Measurements from ENCODE around the gene HIBCH.
"Not testable (repeated sequence)": the region's sequence is repeated elsewhere in the genome, so short reads cannot be mapped to it uniquely, and the experiment has no call there.

The HIBCH gene, protein sequence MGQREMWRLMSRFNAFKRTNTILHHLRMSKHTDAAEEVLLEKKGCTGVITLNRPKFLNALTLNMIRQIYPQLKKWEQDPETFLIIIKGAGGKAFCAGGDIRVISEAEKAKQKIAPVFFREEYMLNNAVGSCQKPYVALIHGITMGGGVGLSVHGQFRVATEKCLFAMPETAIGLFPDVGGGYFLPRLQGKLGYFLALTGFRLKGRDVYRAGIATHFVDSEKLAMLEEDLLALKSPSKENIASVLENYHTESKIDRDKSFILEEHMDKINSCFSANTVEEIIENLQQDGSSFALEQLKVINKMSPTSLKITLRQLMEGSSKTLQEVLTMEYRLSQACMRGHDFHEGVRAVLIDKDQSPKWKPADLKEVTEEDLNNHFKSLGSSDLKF

DNA sequence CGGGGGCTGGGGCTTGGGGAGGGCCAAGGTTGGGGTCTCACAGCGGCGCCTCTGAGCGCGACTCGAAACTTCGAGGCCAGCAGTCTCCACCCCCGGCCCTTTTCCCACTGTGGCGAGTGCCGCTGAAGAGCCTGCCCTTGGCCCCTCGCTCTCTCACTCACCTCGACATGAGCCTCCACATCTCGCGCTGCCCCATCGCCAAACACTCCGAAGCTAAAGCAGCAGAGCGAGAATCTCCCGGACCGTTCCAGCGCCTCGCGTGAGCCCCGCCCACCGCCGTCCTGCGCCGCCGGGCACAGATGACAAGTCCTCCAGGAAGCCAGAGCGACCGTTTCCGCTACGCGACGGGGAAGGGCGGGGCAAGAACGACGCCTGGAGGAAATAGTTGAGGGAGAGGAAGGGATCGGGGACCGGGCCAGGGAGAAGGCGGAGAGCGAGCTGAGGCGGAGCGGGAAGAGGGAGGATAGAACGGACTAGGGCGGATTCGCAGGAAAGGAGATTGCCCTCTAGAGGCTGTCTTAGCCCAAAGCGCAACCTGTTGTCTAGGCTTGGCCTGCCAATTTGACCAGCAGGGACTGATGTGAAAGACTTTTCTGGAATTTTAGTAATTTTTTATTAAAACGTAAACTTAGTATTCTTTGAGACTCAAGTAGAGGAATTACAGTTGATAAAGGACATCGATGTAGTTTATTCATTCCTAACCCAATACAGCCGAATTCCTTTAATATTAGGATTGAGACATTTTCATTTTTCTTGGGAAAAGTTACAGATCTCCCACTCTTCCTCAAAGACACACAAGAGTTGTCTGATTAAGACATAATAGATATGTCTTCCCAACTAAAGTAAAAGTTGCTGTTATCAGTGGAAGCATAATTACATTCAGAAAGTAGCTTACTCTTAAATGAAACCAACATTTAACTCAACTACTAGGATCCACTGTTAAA lies at the start of gene HIBCH:
HIBCH (minus strand) TSS at position 272 of the 944 bp plus-strand sequence; CDS start at position 196, 76 bp downstream.
- DNase-seq (ENCODE audit: low read depth), result peak; percentile 97

DNA sequence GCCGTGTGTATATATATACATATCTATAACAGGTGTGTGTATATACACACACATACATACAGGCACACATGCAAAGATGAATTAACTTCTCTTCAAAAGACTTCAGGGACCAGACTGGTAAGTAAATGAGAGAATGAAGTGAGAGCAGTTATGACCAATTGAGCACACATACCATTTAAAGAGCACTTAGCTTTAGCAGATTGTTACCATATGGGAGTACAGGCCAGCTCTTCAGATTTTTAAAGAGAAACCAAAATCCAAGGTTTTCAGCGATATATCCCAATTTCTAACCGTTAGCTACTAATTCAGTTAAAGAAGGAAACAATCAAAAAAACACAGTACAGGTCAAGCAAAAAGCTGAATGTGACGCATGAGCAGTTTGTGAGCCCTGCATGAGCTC lies 47.5 kb upstream of the HIBCH start:
- no peak for DNase-seq (ENCODE audit: low read depth)

DNA sequence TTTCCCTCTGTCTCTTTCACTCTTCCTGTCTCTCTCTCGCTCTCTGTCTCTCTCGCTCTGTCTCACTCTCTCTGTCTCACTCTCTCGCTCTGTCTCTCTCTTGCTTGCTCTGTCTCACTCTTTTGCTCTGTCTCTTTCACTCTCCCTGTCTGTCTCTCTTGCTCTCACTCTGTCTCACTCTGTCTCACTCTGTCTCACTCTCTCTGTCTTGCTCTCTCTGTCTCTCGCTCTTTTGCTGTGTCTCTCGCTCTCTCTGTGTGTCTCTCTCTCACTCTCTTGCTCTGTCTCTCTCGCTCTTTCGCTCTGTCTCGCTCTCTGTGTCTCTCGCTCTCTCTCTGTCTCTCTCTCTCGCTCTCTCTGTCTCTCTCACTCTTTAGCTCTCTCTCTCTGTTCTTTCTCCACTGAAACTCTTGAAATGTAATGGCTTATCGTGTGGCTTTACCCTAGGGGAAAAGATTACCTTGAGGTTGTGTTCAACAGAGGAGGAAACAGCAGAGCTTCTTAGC lies 46.7 kb upstream of the HIBCH start:
- DNase-seq (ENCODE audit: low read depth), result no peak

DNA sequence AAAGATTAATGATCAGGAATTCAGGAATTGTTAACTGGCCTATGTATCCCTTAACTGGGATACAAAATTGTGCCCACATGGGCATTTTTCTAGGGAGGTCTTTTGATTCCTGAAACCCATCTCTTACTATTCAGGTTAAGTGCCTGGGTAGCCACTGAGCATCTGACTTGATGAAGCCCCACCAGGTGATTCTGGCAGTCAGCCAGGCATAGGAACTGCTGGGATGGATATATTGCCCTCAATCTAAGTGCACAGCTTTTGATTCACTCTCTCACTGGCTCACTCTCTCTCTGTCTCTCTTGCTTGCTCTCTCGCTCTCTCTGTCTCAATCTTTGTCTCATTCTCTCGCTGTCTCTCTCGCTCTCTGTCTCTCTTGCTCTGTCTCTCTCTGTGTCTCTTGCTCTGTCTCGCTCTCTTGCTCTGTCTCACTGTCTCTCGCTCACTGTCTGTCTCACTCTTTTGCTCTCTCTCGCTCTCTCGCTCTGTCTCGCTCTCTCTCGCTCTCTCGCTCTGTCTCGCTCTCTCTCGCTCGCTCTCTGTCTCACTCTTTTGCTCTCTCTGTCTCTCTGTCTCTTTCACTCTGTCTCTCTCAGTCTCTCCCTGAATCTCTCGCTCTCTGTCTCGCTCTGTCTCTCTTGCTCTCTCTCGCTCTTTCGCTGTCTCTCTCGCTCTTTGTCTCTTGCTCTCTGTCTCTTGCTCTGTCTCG lies 46.0 kb upstream of the HIBCH start:
- DNase-seq (ENCODE audit: low read depth), result no peak

DNA sequence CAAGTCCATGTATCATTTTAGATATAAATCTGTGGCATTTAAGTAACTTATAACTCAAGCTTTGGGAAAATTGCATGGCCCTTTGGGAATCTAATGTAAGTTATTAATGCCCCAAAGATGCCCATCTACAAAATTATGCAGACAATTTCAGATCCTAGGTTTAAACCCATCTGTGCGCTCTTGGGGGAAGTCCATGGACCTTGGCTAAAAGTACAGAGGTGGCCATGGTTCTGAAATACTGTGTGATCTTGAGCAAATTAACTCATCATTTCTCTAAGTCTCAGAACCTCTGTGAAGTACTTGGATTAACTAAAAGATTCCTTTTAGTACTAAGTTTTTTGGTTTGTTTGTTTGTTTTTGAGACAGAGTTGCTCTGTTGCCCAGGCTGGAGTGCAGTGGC lies 43.3 kb upstream of the HIBCH start:
- no peak for DNase-seq (ENCODE audit: low read depth)

DNA sequence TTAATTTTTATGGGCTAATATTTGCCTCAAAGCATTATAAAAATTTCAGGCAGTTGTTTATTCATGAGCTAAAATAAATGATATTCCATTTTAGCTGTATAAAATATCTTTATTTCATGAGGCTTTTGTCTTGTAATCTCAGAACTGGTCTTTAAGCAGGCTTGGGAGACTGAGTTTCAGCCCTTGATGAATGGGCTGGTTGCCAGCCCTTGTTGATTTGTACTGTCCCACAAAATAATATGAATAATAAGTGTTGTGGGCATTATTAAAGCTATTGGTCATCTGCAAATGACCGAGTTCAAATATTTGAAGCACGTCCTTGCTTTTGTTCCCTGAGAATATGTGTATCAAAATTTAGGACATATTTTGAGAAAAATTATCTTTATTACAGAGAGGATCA lies 41.9 kb upstream of the HIBCH start:
- DNase-seq (ENCODE audit: low read depth), result no peak

DNA sequence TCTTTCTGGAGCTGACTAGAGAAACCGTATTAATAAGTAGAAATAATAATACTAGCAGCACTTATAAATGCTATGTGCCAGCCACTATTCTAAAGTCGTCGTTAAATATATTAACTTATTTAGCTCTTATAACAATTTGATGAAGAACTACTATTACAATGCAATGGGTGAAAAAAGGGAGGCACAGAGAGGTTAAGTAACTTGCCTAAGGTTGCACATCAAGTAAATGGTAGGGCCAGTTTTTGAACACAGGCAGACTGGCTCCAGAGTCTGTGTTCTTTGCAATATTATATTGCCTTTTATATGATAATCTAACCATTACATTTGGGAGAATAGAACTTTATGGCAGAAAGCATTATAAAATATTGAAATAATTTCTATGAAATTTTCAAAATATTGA lies 41.3 kb upstream of the HIBCH start:
- DNase-seq (ENCODE audit: low read depth), result no peak

DNA sequence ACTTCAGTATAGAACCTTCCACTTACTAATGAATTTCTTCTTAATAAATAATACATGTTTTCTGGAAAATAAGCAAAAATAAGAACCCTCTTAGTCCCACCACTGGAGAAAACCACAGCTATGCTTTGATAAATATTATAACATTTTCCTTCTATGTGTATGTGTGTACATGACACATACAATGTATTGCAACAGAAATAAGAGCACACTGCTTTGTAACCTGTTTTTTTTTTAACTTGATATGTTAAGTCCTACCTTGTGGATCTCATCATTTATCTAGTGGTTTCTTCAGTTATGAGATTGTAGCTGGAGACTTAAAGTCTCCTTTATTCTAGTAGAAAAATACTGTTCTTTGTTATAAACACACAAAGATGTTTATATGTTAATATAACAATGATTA lies 40.9 kb upstream of the HIBCH start:
- DNase-seq (ENCODE audit: low read depth), result no peak

DNA sequence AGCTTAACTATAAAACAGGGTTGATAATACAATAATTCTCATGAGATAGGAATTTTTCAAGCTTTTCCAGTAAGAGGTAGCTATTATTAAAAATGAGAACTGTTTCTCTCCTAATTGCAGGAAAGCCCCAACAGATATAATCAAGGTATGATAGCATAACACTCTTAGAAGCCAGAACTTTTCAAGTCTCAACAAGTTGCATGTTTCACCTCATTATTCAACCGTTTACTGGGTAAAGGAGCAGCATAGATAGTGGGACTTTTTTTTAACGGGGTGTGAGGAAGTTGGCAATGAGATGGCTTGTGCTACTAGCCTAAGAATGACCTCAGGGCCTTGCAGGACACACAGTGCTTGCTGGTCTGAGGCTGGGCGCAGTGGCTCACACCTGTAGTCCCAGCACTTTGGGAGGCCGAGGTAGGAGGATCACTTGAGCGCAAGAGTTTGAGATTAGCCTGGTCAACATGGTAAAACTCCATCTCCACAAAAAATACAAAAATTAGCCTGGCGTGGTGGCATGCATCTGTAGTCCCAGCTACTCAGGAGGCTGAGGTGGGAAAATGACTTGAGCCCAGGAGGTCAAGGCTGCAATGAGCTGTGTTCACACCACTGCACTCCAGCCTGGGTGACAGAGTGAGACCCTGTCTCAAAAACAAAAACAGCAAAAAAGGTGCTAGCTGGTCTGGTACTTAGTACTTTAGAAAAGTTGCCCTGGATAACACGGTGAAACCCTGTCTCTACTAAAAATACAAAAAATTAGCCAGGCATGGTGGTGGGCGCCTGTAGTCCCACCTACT lies 39.2 kb upstream of the HIBCH start:
- not testable (repeated sequence) for DNase-seq (ENCODE audit: low read depth)

DNA sequence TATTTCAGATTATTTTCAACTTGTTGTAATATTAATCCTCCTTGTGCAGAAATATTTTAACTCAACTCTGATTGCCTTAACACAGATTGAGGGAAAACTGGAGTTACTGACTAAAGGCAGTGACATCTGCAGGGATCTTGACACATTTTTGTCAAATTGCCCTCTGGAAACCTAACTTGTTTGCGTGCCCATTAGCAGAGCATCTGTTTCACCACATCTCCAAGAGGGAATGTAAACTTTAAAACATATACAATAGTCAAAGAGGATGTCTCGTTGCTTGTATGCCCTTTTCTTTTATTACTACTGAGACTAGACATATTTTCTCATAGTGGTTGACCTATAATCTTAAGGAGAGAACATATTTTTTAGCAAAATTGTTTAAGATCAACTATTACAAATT lies 38.0 kb upstream of the HIBCH start:
- DNase-seq (ENCODE audit: low read depth), result no peak

DNA sequence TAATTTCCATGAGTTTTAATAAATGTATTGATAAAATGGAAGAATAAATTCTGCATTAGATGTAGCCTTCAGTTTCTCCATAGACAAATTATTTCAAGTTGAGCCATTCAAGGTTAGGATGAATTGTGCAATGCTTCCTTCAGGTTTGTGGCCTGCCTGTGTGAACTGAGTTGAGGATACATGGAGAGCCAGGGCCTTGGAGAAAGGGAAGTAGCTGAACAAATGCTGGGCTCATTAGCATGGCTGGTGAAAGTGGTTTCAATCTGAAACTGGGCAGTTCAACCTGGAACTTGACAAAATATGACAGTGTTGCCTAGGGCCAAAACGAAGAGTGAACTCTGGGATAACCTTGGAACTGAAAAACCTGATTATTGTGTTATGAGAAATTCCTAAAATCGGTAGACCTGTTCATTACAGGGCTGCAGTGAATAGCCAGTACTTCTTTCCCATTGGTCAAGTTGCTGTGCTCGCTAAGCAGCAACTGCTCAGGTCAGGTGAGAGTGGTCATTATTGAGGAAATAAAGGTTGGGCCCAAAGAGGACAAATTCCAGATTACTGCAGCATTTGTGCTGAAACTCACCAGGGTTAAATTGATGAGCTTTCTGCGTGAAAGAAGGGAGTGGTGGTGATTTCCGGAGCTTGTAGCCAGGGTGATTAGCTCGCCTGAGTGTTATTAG lies 36.5 kb upstream of the HIBCH start:
- DNase-seq (ENCODE audit: low read depth), result no peak

DNA sequence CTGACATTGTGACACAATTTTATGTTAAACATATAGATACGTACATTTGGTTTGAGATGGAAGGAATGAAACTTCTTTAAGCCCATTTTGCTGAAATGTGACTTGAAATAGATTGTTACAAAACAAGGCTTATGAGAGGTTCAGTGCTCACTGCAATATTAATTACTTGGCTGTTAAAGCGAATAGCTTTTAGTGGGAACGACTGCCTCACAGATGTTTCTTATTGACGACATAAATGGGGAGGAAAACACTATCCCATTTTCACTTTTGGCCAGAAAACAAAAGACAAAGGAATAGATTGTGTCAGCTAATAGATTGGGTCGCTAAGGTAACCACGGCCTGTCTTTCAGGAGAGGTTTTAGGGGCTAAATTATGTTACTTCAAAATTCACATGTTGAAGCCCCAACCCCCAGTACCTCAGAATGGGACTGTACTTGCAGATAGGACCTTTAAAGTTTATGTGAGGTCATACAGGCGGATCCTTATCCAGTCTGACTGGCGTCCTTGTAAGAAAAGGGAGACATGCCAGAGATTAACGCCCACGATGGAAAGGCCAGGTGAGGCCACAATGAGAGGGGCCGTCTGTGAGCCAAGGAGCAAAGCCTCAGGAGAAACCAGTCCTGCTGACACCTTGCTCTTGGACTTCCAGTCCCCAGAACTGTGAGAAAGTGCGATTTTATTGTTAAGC lies 34.5 kb upstream of the HIBCH start:
- DNase-seq (ENCODE audit: low read depth), result no peak

DNA sequence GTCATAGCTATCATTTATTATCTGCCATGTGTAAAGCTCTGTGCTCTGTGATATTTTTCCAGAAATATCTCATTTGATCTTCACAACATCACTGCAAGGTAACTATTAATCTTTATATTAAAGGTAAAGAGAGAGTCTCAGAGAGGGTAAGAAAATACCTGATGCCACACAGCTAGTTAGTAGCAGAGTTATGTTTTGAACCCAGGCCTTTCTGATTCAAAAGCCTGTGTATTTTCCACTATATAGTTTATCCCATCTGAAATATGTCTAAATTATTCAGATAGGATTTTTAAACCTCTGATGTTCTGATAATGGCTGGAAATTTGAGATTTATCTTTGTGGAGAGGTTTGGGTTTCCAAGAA lies 33.9 kb upstream of the HIBCH start:
- DNase-seq (ENCODE audit: low read depth), result no peak

DNA sequence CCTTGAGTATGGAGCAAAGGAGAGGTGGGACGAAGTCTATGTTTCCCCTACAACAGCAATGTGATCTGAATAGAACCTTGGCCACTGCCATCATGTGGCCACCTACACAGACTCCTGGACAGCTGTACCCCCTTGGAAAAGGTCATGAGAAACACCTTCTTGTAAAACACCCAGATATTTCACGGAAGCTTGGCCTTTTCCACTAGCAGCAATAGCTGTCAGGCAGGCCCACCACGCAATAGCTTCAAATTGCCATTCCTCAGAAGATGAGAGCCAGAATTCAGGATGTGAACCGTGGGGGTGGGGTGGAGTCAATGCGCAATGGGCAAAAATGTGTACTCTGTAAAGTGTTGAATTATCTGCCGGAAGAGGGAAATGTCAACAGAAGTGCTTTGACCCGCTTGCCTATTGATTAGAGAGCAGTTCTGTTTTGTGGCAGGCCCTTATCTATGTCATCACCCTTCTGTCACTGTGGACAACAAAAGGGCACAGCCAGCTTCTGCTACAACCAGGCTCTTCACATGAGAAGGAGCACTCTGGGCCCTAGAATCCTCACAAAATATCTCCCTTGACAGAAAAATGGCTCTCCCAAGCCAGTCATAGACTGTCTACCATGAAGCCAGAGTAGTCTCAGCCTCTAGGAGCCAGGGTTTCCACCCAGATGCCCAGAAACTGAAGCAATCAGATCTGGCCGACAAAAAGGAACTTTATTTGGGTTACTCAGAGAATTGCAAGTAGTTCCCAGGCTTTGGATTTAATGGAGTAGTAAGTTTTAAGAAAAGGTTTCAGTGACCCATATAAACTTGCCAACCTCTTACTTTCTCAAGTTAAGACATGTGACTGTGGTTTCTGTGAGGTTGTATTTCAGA lies 33.3 kb upstream of the HIBCH start:
- no peak for DNase-seq (ENCODE audit: low read depth)

DNA sequence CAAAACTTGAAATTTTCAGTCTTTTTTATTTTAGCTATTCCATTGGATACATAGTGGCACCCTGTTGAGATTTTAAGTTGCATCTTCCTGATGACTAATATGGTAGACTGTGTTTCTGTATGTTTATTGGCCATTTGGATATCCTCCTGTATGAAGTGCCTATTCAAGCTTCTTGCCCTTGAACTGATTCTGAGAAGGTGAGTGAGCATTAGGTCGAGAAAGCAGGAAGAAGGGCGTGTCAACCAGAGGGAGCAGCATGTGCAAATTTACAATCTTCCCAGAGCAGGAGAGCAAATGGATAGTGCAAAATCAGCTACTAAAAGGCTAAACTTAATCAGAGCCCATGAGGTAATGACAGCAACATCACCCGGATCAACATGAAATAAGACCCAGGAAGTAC lies 32.3 kb upstream of the HIBCH start:
- no peak for DNase-seq (ENCODE audit: low read depth)

DNA sequence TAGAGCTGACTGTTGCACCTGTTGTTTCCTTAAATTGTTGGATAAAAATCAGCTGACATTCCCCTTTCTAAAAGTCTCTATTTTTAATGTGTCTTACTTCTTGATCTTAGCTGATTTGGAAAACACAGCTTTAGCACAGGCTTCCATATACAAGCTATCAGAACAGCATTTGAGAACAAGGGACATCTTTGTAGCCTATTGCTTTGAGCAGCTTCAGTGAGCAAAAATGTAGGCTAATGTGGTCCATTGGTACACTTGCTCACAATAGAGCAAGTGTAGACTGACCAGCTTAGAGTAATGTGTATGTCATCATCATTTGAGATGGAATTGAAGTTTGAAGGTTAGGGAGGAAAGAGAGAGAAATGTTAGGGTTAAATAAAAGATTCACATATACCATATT lies 30.7 kb upstream of the HIBCH start:
- no peak for DNase-seq (ENCODE audit: low read depth)

DNA sequence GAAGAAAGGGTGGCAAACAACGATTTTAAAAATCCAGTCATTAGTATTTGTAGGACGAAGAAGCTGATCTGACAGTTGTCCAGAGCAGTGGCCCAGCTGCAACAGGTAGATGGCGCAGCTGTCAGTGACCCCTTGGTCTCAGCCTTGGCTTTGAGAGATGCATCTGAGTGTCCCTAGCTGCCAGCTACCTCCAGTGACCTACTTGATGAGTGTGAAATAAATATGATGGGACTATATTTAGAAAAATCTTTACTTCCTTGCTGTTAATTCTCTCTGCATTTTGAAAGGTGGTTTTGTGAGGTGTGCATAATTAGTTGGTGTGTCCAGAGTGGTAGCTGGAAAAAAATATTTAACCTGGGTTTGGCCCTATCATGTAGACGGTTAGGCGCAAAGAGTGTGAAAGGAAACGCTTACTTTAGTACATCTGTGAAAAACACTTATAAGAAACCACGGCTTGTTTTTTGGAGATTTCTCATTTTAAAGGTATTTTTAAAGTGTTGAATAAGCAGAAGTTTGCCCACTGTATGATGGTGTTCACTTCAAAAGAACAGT lies 24.7 kb upstream of the HIBCH start:
- DNase-seq (ENCODE audit: low read depth), result peak; percentile 15

DNA sequence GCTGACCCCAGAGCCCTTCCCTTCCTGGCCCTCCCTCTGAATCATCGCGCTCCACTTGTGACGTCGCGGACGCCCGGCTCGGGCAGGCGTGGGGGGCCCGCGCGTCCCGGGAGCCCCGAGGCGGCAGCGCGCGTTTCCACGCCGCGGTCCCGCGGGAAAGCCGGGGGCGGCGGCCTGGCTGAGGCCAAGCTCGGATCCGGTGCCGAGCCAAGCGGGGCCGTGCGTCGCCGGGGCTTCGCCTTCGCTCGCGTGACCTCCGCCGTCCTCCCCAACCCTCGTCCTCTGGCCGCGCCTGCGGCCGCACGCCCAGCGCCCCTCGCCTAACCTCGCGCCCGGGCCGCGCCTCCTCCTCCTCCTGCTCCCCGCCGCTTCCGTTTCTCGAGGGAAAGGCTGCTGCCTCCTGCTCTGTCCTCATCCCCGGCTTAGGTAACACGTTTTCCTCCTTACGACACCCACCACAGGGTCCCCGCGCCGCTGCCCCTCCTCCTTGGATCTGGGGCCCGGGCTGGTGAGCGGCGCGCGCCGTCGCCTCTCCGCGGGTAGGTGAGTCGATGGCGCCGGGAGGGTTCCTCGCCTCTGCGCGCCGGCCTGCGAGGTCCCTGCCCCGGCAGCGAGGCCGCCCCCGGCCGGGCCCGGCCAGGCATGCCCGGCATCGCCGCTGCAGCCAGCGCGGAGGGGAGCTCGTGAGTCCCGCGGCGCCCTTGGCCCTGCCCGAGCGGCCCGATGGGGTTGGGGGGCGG lies 24.1 kb upstream of the HIBCH start, which contains the start of gene INPP1:
INPP1 (plus strand) TSS at position 54 of the 740 bp plus-strand sequence. CDS start 16,514 bp downstream, outside the sequence.
- DNase-seq (ENCODE audit: low read depth), result no peak
